Right renal pelvis (tissue), 4 donors: ENCODE measurements around the gene ATP5F1E. TPM values are rescaled to one million over a fixed set of nuclear protein-coding genes. Genes with fewer than 3 reads are reported as not detected.
A peak's percentile ranks its signal among the peaks of the same experiment; 100 is the strongest.

ENCODE experiments used
- DNase-seq, 4 donors: peaks; one replicate each; pipeline ENCODE4 v3.0.0-alpha.2; 2013; ENCODE audit warnings: low read depth in 4 of 4, low spot score in 3 of 4, missing footprints in 1 of 4
- polyA plus RNA-seq, 4 donors: library from polyadenylated mRNA; unstranded; fragments of 120-200 nt; gene quantifications; one replicate each; pipeline ENCODE4 v1.2.1, GENCODE V29; 2013; ENCODE audit not compliant: insufficient read length in 4 of 4

The ATP5F1E gene
- polyA plus RNA-seq, result 100 to 1,000 TPM; 180 to 207 (median 201) TPM

- peak; percentile 87 to 90 (median 88) for DNase-seq
Measured at GRCh38 chr20:59032023-59032712, at the start of gene ATP5F1E. Gene ATP5F1E, minus strand, starts transcription at chr20:59032335. Its CDS starts 84 bp downstream, at chr20:59032251.

GRCh38 chr20:59081036-59081435, 48.9 kb upstream of the ATP5F1E start:
- no peak for DNase-seq

GRCh38 chr20:59078231-59078630, 46.1 kb upstream of the ATP5F1E start:
- DNase-seq, result no peak

GRCh38 chr20:59077705-59078104, 45.6 kb upstream of the ATP5F1E start:
- no peak for DNase-seq

- no peak for DNase-seq
Measured at GRCh38 chr20:59075934-59076508, 43.9 kb upstream of the ATP5F1E start.

- DNase-seq, result no peak
Measured at GRCh38 chr20:59074456-59074855, 42.3 kb upstream of the ATP5F1E start.

- no peak for DNase-seq
Measured at GRCh38 chr20:59073582-59073981, 41.4 kb upstream of the ATP5F1E start.

GRCh38 chr20:59071216-59071615, 39.1 kb upstream of the ATP5F1E start:
- no peak for DNase-seq

- DNase-seq, result no peak
Measured at GRCh38 chr20:59069026-59069425, 36.9 kb upstream of the ATP5F1E start.

- DNase-seq, result no peak
Measured at GRCh38 chr20:59068534-59068933, 36.4 kb upstream of the ATP5F1E start.

- no peak for DNase-seq
Measured at GRCh38 chr20:59064214-59064722, 32.1 kb upstream of the ATP5F1E start.

GRCh38 chr20:59063358-59064213, 31.5 kb upstream of the ATP5F1E start:
- DNase-seq, result no peak

GRCh38 chr20:59062081-59062480, 29.9 kb upstream of the ATP5F1E start:
- no peak for DNase-seq

- DNase-seq, result no peak
Measured at GRCh38 chr20:59055302-59055701, 23.2 kb upstream of the ATP5F1E start.

GRCh38 chr20:59051666-59052185, 19.6 kb upstream of the ATP5F1E start:
- DNase-seq, result no peak

GRCh38 chr20:59050437-59050836, 18.3 kb upstream of the ATP5F1E start:
- no peak for DNase-seq

- DNase-seq, result no peak
Measured at GRCh38 chr20:59048681-59049030, 16.5 kb upstream of the ATP5F1E start.

GRCh38 chr20:59047938-59048680, 16.0 kb upstream of the ATP5F1E start:
- DNase-seq, result no peak

GRCh38 chr20:59046862-59047261, 14.7 kb upstream of the ATP5F1E start:
- no peak for DNase-seq

GRCh38 chr20:59044796-59045195, 12.7 kb upstream of the ATP5F1E start:
- no peak for DNase-seq
